GM18511 (cell line): ENCODE results near the gene CD2.

Experiments used
- ATAC-seq: cut with Tn5 transposase; IDR thresholded peaks from one replicate; pipeline ENCODE4 v1.9.1; 2021; ENCODE audit warnings: mild to moderate bottlenecking, moderate library complexity; ENCODE audit not compliant: unreplicated experiment

The CD2 gene

DNA sequence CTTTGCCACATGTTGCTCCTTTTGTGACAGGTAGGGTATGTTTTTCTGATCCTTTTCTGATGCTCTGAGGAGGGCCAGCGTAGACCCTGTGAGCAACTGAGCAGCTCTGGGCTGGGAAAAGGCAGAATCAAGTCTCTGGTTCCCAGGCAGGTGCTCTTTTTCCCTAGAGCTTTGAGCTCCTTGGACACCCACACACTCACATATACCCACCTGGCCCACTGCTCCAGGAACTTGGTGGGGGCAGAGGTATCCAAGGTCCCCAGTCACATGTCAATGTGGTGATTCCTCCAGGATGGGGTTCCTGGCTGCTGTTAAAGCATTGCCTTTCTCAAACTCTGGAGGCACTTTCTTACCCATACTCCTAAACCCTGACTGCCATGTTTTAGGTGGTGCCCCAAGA lies 5.4 kb downstream of the CD2 start:
- no peak for ATAC-seq

DNA sequence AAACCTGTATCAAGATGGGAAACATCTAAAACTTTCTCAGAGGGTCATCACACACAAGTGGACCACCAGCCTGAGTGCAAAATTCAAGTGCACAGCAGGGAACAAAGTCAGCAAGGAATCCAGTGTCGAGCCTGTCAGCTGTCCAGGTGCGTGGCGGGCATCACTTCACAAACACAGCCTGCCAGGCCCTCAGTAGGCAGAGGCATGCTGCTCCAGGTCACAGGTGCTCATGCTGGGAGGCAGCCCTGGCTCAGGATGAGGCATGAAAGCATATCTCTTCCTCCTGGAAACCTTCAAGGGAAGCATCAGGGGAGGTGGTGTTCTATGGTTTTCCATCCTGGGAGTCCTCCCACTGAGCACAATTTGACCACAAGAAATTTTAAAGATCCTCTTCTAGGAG lies 6.3 kb downstream of the CD2 start:
- no peak for ATAC-seq

DNA sequence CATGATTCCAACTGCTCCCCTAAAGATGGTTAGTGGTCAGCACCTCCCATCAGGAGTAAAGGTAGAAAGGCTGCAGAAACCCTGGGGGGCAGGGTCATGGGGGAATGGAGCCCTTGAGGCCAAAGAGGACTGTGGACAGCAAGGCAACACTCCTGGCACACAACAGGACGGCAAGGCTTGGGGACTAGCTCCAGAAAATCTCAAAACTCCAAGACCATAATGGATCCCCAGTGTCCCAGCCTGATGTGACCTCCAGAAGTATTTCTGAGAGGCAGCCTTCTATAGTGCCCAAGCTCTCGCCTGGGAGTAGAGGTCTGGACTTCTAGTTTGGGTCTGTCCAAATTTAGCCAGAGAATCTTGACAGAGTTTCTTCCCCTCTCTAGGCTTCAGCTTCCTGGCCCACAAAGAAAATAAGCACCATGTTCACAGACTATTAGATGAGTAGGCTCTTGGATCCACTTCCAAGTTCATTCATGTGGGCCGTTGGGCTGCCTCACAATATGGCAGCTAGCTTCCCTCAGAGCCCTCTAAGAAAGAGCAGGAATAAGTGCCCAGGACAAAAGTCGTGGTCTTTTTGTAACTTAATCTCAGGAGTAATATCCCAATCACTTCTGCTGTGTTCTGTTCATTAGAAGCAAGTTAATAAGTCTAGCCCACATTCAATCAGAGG lies 6.9 kb downstream of the CD2 start:
- no peak for ATAC-seq

DNA sequence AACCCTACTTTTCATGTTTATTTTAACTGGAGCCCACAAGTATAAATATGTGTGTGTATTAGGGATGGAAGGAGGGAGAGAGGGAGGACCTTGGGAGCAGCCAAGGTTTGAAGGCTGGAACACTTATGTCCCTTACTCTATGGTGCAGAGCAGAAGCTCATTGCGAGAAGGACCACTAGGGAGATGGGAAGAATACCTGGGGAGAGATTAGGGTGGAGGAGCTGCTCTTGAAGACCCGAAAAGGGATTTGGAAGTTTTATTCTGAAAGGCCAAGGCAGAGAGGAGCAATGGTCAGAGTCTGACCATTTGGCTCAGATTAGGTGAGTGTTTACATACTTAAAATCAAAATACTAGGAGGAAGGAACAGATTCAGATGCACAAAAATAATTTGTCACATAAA lies 8.1 kb downstream of the CD2 start:
- no peak for ATAC-seq

DNA sequence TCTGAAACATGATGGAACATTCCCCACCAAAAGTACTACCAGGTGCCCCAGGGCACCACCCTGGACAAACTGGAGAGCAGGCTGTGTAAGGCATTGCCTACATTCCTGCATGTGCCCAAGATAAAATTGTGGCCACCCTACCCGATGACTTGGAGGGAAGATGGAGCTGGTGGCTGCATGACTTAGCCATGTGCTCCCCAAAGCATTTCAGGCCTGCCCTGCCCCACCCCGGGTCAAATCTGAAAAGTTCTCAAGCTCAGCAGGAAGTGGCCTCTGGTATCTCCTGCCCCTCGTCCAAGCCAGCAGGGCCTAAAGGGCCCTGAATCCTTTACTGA lies 8.5 kb downstream of the CD2 start:
- ATAC-seq: no peak

DNA sequence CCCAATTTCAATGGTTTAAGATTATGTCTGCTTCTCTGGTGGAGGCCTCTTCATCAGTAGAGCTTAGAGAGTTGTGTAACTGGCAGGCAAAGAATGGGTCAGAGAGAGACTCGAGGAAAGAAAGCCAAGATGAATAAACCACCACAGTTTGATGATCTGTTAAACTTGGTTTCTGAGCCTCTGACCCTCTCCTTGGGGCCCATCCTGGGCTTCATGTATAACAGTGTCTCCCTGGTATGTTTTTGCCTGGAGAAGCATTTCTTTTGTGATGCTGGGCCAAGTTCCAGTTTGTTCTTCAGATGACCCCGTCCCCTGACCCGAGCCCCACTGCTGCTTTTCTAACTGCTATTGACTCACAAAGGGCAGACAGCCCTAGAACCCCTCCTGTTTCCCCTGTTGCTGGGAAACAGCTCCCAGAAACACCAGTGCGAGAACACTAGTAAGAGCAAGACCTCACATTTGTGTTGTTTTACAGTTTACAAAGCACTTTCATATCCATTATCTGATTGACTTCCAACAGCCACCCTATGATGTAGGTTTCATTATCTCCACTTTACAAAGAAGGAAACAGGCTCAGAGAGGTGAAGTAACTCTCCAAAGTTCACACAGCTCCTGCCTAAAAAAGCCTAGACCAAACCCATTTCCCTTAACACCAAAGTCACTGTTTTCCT lies 9.0 kb downstream of the CD2 start:
- ATAC-seq: no peak

DNA sequence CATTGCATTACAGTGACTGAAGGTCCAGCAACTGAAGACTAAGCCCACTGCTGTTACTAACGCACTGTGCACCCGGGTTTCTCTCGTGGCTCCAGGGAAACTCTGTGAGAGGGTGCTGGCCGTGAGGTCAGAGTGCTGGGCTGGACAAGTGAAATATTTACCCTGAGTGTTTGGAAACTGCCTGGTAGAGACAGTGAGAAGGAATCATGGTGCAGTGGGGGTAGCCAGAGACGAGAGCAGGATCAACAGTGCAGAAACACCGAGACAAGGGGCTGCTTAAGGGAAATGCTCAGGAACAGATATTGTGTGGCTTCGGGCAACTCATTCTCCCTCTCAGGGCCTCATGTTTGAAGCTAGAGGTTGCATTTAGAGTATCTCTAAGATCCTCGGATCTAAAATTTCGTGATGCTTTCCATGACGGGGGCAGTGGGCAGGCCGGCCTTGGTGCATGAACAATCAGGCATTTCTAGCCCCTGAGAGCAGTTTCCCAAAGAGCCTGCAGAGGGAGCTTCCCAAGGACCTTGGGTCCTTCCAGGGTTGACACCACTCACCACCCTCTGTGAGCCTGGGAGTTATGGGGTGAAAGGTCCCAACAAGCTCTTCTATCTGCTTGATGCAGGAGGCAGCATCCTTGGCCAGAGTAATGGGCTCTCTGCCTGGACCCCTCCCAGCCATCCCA lies 9.7 kb downstream of the CD2 start:
- ATAC-seq: no peak

DNA sequence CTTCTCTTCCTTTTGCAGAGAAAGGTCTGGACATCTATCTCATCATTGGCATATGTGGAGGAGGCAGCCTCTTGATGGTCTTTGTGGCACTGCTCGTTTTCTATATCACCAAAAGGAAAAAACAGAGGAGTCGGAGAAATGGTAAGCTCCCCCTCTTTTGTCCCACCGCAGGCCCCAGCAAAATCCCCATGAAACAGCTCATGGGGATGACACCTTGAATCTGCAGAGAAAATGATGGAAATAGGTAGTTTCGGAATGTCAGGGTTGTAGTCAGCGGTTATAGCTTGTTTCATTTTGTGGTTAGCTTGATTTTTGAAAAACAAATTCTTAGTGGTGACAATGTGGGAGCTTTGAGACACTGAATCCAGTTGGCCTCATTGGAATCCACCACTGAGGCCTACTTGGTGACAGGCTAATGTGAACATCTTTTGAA lies 10.3 kb downstream of the CD2 start:
- ATAC-seq: no peak

DNA sequence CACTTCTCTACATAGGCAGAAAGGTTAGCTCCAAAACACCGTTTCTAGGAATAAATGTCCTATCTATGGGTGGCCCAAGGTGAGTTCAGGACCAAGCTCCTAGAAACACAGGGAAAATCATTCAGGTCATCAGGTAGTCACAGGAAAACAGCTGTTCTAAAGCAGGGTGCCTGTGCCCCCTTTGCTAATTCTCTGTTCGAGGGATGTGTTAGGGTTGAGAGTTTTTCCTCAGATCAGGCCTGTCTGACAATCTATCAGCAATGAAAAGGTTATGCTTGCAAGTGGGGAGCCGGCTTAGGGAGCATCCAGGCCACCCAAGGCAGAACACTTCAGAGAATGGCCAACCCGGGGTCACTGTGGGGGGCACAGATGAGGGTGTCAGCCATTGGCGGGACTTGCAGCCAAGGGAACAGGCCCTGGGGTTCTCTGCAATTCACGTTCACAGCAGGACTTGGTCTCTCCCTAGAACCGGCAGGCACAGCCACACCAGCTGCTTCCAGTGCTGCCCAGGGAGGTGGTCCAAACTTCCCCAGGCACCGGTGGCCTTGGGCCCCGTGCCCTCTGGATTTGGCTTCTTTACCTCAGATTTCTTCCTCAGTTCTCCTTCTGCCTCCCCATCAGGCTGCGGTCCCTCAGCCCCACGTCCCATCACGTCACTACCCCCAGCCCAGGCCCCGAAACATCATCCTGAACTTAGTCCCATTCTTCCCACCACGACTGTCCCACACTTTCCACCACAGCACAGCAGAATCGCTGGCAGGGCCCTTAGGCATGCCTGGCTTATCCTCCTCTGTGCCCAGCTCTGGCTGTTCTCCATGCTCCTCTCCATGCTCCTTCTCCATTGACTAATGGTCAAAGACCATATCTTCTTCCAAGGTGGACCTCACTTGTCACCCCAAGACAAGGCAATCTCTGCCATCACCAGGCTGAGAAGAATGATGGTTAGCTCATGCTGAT lies 11.0 kb downstream of the CD2 start:
- no peak for ATAC-seq

DNA sequence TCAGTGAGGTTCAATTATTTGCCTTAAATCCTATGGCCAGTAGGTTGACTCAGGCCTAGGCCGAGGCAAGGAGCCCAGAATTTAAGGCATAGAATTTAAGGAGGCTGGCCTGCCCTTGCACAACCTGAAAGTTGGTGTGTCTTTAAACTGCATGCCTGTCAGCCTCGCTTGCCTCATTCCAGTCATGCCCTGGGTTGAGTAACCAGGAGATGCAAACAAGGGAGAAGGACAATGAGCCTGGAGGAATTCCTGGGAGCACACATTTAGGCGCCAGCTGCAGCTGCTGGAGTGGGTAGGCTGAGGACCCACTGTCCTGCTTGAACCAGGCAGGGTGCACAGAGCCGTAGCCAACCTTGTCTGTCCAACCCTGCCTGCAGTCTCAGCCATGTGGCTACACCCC lies 11.7 kb downstream of the CD2 start:
- no peak for ATAC-seq

DNA sequence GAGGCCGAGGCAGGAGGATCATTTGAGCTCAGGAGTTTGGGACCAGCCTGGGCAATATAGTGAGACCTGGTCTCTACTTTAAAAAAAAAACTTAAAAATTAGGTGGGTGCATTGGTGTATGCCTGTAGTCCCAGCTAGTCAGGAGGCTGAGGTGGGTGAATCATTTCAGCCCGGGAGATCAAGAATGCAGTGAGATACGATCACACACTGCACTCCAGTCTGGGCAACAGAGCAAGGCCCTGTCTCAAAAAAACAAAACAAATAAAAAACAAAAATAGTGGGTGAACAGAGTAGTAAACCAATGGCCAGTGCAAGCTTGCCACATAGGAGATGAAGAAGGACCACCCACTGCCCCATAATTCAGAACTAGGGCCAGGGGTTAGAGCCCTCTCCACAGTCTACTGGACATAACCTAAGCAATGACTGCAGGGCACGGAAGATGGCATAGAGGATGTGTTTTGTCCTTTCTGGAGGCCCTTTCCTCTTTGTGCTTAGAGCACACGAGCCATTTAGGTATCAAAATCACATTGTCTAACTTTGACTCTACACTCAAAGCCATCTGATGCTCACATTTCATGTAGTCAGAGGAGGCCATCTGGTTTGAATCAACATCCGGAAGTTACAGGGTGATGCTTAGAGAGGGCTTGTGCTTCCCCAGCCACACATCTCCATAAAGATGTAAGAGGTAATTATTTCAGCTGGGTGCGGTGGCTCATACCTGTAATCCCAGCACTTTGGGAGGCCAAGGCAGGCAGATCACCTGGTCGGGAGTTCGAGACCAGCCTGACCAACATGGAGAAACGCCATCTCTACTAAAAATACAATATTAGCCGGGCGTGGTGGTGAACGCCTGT lies 12.6 kb downstream of the CD2 start:
- ATAC-seq: no peak

DNA sequence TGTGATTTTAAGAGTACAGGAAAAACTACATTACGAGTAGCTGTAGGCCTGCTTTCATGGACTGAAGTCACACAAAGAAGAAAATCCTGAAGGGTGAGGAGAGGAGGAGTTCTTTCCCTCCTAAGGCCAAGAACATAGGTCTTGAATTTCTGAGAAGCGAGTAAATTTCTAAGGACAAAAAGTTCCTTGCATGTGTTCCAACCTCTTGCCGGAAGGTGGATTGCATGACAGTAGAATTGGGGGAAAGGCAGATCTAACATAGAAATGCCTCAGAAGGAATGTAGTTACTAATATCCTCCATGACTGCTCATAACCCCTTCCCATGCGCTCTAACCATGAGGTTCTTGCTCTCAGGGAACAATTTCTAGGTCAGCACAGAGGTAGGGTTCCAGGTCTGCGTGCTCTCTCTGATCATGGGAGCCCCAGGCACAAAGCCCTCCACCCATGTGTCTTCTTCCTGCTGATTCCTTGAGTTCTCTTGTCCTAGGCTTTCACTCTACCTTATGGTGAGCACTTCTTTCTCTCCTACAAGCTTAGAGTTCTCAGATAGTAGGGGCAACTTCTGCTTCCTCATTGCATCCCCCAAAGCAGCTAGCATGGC lies 13.7 kb downstream of the CD2 start:
- ATAC-seq: no peak

DNA sequence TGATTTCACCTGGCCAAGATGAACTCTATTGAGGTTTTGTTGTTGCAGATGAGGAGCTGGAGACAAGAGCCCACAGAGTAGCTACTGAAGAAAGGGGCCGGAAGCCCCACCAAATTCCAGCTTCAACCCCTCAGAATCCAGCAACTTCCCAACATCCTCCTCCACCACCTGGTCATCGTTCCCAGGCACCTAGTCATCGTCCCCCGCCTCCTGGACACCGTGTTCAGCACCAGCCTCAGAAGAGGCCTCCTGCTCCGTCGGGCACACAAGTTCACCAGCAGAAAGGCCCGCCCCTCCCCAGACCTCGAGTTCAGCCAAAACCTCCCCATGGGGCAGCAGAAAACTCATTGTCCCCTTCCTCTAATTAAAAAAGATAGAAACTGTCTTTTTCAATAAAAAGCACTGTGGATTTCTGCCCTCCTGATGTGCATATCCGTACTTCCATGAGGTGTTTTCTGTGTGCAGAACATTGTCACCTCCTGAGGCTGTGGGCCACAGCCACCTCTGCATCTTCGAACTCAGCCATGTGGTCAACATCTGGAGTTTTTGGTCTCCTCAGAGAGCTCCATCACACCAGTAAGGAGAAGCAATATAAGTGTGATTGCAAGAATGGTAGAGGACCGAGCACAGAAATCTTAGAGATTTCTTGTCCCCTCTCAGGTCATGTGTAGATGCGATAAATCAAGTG lies 14.3 kb downstream of the CD2 start:
- ATAC-seq: no peak

DNA sequence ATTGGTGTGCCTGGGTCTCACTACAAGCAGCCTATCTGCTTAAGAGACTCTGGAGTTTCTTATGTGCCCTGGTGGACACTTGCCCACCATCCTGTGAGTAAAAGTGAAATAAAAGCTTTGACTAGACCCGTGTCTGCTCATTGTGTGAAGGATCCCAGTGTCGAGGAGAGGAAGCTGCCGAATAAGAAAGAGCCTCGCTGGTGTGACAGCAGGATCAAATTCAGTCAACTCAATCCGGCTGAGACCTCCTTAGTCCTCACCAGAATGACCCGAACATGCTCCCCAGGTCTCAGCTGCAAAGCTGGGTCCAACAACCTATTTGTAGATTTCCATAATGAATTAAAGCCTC lies 14.8 kb downstream of the CD2 start:
- peak; percentile 31 for ATAC-seq

DNA sequence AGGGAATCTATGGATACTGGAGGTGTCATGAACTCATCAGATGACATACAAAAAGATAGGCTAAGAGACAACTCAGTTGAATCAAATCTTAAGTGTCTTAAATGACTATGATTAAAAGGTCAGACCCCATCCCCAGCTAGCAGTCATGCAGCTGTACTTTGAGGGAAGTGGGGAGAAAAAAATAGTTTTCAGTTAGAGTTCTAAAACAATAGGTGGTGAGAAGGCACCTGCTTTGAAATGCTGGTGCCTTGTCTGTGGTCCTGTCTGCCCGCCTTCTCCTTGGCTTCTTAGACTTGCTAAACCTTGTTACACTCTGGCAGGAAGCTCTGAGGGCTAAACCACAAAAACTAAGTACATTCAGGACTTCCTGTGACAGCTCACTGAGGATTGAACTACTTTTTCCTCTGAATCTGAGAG lies 15.3 kb downstream of the CD2 start:
- ATAC-seq: peak; percentile 88

DNA sequence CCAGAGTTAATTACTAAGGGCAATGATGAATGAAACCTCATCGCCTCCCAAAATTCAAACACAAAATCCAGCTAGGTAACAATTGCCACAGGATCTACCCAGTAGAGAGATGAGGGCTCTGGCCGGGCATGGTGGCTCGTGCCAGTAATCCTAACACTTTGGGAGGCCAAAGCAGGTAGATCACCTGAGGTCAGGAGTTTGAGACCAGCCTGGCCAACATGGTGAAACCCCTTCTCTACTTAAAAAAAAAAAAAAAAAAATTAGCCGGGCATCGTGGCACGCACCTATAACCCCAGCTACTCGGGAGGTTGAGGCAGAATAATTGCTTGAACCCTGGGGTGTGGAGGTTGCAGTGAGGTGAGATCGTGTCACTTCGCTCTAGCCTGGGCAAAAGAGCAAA lies 15.8 kb downstream of the CD2 start:
- ATAC-seq: no peak

DNA sequence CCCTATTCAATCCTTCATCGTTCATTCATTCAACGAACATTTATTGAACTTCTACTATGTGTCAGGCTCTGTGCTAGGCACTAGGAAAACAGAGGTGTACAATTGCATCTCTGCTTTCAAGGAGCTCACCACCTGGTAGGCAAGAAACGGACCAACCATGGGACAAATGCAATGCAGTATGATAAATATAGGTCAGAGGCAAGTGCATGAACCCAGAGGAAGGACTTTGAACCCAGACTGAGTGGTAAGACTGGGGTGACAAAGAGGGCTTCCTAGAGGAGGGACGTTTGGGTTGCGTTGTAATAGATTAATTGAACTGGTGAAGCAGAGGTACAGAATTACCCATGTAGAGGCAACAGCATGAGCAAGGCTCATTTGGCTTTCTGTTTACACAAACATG lies 16.4 kb downstream of the CD2 start:
- ATAC-seq: no peak

DNA sequence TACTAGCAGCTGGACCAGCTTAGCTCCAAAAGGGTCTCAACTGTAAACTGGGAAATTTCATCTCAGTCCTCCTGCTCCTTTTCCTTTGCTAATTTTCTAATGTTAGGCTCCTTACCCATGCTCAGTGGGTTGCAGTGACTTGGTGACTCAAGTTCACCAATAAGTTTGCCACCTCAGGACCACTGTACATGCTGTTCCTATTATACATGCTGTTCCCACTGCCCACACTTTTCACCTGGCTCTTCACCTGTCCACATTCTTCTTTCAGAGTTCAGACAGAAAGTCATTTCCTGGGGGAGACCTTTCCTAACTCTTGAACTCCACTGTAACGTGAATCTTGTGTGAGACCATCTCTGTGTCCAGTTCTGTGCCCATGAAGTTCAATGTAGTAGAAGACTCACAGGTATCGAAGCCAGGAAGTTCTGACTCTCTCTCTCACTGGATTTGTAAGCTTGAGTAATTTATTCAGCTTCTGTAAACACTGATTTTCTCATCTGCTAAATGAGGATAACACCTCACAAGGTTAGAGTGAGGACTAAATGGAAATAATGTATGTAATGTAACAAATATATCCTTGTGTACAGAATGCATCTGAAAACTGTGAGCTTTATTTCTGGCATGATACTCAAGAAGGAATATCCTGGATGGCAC lies 17.9 kb downstream of the CD2 start:
- no peak for ATAC-seq

DNA sequence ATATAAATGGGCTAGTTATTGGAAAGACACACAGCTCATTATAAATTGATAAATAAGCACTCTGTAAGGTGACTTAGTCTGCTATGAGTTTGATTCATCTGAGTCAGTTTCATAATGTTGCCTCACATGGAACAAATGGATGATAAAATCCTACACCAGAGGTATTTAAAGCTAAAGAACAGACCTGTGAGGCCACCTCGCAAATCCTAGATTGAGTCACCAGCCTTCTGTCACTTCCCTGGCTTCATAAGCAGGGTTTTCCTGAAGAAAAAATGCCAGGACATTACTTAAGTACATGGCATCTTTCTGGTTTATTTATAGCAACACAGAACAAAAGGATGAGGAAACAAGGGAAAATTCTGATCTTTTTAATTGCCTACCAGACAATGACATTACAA lies 18.4 kb downstream of the CD2 start:
- ATAC-seq: no peak
